Activated CD4-positive, alpha-beta T cell treated with anti-CD3 and anti-CD28 coated beads for 24 hours (primary cell): ENCODE measurements around the gene BBS9.

Source experiments
- DNase-seq, 2 donors: peaks; one replicate each; pipeline ENCODE4 v3.0.0-alpha.2; 2020; ENCODE audit warnings: low read depth in 2 of 2

The BBS9 gene

DNA sequence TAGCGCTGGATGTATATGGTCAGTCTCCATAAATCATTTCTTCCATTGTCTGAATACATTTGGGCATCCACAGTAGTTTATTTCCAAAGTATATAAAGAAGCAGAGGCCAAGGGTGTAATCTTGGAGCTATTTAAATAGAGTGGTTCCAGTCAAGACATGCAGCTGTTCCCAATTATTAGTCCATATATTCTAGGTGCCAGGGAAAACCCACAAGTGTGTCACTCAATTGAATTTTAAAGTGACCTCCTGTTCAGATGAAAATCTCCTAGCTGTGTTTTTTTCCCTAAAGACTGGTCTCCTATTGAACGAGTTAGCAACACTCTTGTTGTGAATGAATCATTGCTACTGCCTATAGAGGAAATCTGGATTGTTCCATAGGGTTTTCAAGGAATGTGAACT, 515.7 kb downstream of the BBS9 start:
- no peak for DNase-seq

DNA sequence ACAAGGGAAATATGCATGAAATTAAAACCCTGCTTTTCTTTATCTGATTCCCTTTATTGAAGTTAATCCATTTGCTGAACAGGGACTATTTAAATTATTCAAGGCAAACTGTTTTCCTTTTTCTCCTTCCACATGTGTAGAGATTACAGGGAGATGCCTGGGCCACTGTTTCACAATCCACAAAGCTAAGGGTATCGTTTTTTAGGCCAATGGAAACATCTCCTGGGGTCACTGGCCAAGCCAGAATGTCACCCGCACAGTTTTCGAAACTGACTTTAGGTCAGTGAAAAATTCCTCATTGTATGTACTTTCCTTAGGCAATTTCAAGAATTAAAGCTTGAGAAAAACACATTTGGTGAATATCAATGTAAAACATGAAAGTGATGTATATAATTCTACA, 516.8 kb downstream of the BBS9 start:
- DNase-seq, result no peak

- no peak for DNase-seq
Measured at GRCh38 chr7:33646891-33647391, 517.6 kb downstream of the BBS9 start.

DNA sequence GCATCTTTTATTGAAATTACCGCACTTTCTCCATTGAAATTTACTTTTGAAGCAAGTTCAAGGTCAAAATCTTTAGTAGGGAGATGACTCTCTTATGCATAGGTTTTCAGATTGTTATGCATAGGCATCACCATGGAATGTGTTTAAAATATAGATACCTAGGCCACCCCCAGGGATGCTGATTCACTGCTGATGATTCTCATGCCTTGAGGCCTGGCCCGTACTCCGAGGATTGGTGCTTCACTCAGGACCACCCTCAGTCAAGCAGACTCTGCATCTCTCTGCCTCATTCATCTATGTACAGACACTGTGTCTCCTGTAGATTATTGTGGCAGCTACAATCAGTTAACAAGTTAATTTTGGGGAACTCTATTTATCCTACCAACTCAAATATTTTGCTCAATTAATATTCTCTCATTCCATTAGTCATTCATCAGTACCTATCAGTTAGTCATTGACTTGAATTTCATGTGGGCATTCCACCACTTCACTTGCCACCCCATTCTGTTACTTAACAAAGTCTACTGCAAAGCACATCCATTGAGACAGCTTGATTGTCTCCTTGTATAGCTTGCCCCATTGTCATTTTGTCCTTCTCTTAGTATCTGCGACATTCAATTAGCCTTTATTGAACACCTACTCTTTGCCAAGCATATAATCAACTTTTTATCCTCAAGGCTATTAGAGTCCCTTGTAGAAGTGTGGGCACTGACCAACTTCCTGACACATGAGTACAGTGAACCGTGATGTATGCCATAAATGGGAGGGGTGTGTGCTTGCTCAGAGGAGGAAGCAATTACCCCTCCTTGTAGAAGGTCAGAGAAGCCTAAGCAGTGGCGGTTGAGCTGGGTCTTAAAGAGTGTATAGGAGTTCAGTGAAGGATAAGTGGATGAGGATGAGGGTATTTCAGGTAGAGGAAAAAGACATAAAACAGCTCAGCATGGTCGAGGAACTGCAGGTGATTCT, 520.4 kb downstream of the BBS9 start:
- no peak for DNase-seq

DNA sequence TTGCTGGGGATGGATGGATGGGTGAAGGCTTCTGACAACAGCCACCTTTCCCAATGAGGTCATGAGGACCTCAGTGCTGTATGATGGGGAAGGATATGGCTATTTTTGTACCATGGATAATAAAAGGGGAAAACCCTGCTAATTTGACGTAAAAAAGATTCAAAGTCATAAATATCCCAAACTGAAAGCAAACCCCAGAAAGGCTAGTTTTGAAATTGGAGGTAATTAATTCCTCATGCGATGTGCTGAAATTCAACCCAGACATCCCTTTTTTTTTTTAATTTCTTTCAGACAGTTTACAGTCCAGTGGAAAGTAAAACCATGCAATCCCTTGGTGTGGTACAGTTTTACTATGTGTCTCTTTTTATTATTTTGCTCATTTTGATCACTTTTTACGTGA, 521.5 kb downstream of the BBS9 start:
- DNase-seq, result no peak

- no peak for DNase-seq
Measured at GRCh38 chr7:33651998-33652515, 522.7 kb downstream of the BBS9 start.

DNA sequence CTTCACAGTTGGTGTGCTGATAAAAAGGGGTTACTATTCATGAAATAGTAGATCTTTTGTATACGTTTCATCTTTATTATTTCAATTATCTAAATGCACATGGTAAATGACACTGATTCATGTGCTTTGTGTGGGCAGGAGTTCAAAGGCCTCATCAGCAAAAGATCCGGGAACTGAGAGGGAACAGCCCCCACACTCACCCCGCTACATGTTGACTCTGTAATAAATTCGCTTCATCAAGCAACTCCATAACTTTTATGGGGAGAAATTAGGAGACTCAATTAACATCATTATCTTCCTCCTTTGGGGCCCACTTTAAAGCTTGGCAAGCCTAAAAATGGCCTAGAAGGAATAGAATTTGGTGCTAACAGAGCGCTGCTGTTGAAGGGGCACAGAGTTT, 525.3 kb downstream of the BBS9 start:
- DNase-seq, result no peak
